Stimulated activated CD4-positive, alpha-beta T cell treated with anti-CD3 and anti-CD28 coated beads, TNF-alpha, amount 100 ng/mL, for 24 hours (primary cell): Measurements from ENCODE around the gene TAF15.

Experiments
- DNase-seq, 3 experiments: peaks; one replicate each; pipeline ENCODE4 v3.0.0-alpha.2; 2020; ENCODE audit warnings: low read depth in 3 of 3

TAF15 gene

DNA sequence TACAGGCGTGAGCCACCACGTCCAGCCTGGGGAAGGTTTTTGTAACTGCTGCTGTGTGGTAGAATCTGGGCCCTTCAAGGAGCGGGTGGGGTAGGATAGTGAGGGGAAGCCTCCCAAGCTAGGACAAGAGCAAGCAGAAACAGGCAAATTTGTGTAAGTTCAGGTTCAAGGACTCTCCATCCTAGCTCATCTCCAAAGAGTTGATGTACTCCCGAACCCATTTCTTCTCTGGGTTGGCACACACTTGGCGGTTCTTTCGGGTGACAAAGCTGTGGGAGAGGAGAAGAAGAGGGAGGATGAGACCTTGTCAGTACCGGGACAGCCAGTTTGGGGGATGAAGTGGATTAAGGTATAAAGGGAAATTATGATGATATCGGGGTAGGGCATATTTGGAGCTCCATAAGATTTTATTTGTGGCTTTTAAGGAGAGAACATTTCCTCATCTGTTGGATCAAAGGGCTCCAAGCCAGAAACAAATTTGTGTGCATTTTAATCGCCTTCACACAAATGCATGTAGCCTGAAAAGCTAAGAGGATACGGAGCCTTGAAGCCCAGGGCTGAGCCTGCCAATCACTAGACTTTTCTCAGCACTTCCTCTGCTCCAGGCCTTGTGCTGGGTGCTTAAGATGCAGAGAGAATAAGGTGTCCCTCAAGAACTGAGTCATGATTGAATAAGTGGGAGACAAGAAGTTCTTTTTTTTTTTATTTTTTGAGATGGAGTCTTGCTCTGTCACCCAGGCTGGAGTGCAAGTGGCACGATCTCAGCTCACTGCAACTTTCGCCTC is 63.1 kb downstream of the TAF15 start:
- DNase-seq = no peak

DNA sequence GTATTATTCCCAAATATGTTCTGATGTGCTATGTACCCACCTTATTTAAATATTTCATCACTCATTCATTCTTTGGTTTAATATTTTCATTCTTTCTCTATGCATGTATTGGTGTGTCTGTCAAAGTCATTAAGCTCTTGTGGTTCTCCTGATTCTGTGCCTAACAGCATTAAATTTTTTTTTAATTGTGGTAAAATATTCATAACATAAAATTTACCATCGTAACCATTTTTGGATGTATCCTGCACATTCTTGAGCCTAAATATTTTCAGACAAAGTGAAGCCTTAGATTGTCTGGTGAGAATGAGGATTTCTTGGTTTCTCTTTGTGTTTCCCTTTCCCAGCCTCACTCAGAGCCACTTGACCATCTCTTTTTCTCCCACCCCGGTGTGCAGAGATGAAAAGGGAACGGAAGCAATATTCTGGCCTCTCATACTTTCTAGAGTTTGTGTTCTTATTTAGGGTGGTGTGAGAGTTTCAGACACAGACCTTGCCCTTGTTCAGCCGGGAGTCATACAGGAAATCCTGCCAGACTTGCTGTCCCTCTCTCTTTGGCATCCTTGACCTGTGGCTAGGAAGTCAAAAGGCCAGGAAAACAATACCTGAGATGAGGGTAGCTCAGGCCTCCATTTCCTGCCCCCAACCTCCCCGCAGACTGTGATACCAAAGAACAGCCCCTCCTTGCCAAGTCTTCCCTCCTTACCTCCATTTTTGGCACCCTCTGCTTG is 66.0 kb downstream of the TAF15 start:
- DNase-seq = no peak

DNA sequence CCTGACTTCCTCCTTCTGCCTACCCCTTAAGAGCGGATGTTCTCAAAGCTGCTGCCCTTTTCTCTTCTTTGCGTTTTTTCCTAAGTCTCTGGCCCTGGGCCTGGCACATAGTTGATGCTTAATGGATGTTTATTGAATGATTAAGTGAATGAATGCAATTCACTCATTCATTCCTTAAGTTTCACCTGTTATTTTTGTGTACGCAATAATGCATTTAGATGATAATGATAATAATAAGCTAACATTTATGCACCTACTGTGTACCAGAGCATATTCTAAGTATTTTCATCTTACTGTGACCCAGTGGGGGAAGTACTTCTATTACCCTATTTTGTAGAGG is 66.5 kb downstream of the TAF15 start:
- no peak for DNase-seq

DNA sequence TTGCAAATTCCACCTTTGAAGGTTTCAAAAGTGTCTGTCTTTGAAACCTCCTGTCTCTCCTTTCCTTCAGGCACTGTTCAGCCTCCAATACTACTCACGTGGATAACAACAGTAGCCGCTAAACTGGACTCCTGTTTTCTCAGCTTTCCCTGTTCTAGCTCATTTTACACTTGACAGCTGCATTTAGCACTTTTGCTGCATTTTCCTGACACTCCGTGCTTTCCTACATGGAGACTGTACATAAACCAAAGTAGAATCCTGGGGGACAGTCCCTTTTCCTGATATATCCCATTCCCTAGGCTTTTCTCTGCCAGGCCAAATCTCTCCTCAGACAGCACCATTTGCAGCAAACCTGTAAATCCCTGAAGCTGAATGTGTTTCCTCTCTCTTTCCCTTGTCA is 67.2 kb downstream of the TAF15 start:
- no peak for DNase-seq

DNA sequence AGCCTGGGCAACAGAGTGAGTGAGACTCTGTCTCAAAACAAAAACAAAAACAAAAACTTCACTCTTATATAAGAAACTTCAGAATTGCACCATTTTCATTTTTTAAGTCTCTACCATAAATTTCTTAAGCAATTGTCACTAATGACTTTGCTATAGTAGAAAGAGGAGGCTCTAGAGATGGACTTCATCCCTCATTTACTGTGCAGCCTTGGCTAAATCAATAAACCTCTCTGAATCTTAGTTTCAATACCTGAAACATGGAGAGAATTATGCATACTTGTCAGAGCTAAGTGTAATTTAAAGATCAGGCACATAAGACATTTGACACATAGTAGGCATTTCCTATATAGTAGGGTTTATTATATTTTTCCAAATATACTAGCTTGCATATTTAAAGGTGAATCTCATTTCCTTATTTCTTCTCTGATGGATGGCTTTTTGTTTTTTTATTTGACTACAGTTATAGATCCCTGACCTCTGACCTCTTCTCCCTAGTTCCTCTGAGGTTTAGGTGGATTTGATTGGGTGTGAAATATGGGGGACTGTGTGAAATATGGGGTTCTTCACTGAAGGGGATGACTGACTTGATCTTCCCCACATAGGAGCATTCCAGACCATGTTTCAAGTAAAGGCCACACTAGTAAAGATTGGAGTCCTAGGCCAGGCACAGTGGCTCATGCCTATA is 68.2 kb downstream of the TAF15 start:
- DNase-seq = no peak

DNA sequence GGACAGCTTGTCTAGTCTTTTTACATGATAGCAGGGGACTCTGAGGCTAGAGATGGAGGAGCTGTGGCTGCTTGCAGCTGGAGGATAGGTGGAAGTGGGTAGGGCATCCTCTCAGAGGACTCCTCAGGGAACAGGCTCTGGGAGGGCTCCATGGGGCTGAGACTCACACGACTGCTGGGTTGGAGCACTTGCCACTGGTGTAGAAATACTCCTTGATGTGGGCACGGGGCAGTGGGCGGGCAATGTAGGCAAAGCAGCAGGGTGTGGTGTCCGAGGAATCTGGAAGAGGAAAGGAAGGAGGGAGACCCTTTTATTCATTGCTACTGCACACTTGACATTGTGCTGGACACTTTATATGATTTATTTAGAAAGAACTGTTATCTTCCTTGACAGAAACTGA is 69.1 kb downstream of the TAF15 start:
- no peak for DNase-seq

DNA sequence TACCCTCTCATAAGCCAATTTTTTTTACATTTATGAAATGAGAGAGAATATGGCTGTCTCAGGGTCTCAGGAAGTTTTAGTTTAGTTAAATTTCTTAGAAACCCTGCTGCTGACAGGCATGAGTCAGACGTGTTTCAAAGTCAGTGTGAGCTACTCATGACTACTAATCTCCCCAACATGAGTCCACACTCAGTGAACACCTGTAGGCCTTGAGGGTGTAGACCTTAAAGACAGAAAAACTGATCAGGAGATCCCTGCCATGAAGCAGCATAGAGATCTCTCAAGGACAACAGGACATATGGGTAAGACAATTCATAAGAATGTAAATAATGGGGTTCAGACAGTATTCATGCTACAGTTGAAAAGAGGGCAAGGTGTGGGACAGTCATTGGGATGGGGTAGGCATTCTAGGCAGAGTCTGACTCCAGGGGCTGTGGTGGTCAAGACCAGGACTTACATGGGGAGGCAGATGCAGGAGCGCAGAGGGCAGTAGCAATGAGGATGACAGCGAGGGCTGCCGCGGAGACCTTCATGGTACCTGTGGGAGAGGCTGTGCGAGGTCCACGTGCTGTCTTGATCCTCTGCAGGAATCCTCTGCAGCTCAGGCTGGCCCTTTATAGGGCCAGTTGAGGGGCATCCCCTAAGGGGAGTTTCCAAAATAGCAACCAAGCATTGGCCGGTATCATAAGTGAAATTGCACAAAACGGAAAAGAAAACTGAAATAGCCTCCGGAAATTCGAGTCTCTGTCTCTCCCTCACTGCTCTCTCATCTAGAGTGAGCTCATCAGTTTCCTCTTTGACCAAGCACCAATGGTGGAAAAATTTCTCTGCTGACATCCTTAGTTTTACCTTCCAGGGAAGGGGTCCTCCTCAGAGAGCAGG is 70.7 kb downstream of the TAF15 start, which contains the start of gene CCL5:
TSS of gene CCL5 (minus strand) at position 588 of the 882 bp plus-strand sequence.
- peak in 1 of 3 experiments; percentile 19 for DNase-seq

DNA sequence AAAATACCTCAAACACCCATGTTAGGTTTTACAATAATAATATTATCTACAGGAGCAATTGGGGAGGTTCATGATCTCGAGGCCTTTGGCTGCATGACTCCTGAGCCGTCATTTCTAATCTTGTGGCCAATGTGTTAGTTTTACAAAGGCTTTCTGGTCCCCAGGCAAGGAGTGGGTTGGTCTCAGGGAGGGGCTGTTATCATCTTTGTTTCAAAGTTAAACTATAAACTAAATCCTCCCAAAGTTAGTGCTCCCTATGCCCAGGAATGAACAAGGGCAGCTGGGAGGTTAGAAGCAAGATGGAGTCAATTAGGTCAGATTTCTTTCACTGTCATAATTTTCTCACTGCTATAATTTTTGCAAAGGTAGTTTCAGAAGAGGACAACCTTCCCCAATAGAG is 80.0 kb downstream of the TAF15 start:
- DNase-seq = no peak

DNA sequence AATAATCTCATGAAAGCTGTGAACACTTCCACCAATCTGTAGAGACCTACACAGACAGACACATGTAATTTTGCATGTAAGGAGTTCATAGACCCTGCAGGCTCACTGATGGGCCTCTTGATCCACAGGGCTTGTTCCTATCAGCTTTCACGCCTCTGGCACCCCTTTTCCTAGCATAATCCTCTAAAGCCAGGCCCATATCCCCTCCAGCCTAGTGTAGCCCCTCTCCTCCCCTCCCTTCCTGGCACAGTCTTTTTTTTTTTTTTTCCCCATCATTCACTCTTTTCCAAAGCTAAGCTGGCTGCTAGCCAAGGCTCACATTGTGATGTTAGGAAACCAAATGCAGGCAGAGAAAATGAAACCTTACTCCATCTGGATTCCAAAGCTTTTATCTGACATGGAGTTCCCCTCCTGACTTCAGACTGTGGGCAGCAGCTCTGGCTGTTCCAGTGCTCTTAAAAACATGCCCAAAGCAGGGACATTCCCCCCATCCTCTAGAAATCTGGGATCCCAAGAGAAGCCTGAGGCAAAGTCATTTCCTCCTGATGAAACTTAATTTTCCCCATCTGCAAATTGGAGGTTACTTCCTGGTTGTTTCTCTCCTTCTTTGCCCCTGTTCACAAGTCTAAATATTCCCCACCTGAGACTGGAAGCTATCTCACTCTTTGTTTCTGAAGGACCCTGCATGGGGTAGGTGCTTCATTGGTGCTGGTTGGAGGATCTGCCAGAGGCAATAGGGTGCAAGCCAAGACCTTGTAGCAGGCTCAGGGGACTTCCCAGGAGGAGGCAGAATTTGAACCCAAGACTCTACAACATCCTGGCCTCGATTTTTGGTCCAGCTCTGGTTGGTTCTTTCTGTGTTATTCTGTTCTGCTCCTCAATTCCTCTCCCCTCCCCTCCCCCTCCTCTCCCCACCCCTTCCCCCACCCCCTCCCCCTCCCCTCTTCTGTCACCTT is 80.8 kb downstream of the TAF15 start:
- DNase-seq = no peak

DNA sequence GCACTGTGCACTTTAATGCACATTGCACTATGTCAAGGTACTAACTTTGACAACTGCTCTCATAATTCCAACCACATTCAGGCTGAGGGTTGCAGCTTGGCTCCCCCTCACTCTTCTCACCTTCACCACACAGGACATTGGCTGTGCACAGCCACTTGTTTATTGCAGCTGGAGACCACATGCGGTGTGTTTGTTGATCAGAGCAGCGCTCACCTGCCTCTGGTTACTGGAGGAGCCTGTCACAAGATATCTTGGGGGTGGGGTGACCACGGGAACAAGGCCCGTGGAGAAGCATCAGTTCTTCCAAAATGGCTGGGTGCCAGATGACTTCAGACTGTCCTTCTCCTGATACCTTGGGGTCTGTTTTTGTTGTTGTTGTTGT is 81.5 kb downstream of the TAF15 start:
- DNase-seq = no peak

DNA sequence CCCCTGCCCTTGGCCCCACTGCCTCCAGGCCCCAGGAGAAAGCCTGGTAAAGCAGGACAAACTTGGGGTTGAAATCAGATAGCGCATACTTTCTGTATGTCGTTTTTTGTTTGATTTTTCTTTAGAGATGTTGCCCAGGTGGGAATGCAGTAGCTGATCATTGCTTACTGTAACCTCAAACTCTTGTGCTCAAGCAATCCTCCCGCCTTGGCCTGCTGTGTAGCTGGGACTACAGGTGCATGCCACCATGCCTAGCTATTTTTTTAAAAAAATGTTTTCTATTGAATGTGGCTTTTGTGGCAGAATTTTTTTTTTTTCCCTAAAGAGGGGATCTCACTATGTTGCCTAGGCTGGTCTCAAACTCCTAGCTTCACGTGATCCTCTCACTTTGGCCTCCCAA is 82.0 kb downstream of the TAF15 start:
- no peak for DNase-seq

DNA sequence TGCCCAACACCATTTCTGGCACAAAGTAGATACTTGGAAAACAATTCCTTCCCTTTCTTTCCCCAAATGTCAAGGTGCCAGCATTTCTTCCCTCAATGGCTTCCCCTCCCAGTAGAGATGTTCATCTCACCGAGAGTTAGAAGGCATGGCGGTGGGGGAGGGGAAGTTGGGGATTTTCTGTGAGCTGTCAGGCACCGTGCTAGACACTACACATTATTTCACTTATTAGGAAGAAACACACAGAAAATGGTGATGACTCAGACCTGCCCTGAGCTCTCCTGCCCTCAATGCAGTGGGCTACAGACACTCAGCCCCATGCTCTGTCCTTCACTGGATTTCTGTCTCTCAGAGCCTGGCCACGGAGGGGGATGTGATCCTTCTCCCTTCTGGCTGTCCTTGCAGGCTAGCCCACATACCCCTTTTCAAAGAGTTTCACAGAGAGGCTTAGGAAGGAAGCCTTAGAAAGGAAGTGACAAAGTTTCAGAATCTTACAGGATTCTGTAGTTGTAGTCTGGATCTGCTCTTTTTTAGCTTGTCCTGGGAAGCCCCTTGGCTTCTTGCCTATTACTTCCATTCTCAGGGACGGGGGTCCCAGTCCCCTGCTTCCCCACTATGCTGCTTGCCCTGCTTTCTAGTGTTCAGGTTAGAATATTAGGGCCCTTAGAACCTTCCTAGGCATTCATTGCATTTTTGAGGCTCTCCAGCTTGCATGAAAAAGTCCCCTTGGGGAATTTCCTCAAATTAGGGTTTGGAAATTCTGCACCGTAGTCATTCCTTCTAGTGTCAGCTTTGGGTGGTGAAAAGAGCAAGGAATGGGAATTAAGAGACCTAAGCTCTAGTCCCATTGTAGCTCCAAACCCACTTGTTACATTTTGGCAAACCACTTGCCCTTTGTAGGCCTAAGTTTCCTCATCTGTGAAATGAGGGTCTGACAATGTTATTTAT is 83.1 kb downstream of the TAF15 start:
- peak in 1 of 3 experiments; percentile 61 for DNase-seq

DNA sequence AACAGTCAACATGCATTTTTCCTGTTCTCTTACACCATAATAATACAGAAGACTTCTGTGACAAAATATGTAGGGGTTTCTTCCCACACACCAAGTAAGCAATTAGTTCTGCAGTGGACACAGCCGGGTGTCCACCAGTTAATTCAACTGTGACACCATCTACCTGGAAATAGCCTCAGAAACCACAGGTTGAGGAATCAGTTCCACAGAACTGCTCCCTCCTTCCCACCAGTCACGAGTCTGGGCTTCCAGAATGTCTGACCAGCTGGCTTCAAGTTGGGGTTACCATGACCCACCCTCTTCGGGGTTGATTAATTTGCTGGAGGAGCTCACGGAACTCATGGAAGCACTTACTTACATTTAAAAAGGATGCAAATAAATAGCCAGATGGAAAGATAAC is 84.5 kb downstream of the TAF15 start:
- DNase-seq = no peak

DNA sequence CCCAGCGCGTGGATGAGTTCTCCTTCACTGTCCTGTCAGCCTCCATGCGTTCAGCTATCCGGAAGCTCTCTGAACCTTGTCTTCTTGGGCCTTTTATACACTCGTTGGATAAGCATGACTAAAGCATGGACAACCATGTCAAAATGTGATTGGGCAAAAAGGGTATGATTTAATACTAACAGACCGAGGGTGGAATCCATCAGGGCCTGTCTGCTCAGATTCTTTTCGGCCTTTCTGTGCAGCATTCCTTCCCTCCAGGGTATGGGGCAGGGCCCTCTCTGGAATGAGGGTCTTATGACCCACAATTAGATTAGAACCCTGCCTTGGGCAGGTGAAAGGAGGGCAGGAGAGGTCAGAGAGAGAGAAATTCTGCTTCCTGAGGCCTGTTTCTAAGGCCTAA is 84.9 kb downstream of the TAF15 start:
- DNase-seq = no peak

DNA sequence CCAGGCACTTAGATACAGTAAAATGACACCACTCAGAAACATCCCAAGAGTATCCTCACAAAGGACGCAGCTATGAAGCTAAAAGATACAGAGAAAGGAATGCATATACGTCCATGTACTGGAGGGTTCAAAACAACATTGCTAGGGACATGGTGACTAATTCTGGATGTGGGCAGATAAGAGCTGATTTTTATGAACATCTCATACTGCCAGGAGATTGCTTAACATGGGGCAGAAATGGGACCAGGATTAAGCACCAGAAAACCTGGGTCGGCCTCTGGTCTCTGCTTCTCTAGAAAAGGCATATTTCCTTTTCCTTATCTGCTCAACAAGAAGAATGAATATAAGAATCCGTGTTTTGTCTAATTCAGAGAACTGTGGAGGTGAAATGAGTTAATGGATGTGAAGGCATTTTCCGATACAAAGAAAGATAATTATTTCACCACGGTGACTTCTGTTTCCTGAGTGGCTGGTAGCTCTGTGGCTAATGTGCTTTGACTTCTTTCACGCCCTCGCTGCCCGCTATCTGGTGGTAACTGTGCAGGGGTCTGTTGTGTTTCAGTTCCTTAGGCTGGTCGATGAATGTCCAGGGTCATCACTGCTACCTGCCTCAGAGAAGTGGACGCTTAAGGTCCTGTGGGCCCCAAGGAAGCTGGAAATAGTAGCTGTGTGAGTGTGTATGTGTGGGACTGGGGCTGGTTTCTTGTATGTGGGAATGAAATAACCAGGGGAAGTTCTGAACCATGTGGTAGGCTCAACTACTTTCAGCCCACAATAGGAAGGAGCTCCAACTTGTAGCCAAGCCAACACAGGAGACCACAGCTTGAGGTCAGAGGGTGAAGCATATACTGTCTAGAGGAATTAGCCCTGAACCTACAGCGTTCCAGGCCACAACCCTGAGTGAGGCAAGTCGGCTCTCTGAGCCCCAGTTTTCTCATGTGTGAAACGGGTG is 86.6 kb downstream of the TAF15 start:
- DNase-seq = no peak
